Suprapubic skin (tissue), 4 donors: ENCODE data around the gene ADGRF1.

Experiments
- CTCF ChIP-seq, 2 donors: fragments of 200-600 bp in 1 of 2; fragments of 450-650 bp in 1 of 2; sonication (generic) in 1 of 2; IDR thresholded peaks; one replicate each; pipeline ENCODE4 v1.5.1; 2016 to 2019; ENCODE audit warnings: antibody characterized with exemption in 2 of 2, mild to moderate bottlenecking in 1 of 2, moderate library complexity in 1 of 2
- EP300 ChIP-seq: sonication (generic); formaldehyde crosslinking; IDR thresholded peaks from one replicate; pipeline ENCODE4 v1.6.1; 2017; ENCODE audit warnings: antibody characterized with exemption
- POLR2A ChIP-seq, 2 donors: fragments of 450-650 bp; IDR thresholded peaks; one replicate each; pipeline ENCODE4 v1.6.1; 2017; ENCODE audit warnings: antibody characterized with exemption in 2 of 2, mild to moderate bottlenecking in 2 of 2, moderate library complexity in 2 of 2
- POLR2AphosphoS5 ChIP-seq, 3 donors: sonication (generic); formaldehyde crosslinking; IDR thresholded peaks; one replicate each; pipeline ENCODE4 v1.6.1; 2017; ENCODE audit warnings: antibody characterized with exemption in 3 of 3

- no peak for TF ChIP-seq CTCF (IDR thresholded peaks at IDR 0.05)
- no peak for TF ChIP-seq POLR2A (IDR thresholded peaks at IDR 0.05)
- TF ChIP-seq POLR2AphosphoS5 (IDR thresholded peaks at IDR 0.05), result no peak
- no peak for TF ChIP-seq EP300
Measured at GRCh38 chr6:47005486-47005885, 36.6 kb downstream of the ADGRF1 start.
